Measurements from ENCODE around the gene C15orf39. TPM values are rescaled to one million over a fixed set of nuclear protein-coding genes. Genes with fewer than 3 reads are reported as not detected.

The C15orf39 gene
- total and polyA plus RNA-seq, 2 of the 13 experiments (the other 11 are each of a cell fraction or from before 2014, with no cell fraction given) = 6.2 to 13.5 TPM

DNA sequence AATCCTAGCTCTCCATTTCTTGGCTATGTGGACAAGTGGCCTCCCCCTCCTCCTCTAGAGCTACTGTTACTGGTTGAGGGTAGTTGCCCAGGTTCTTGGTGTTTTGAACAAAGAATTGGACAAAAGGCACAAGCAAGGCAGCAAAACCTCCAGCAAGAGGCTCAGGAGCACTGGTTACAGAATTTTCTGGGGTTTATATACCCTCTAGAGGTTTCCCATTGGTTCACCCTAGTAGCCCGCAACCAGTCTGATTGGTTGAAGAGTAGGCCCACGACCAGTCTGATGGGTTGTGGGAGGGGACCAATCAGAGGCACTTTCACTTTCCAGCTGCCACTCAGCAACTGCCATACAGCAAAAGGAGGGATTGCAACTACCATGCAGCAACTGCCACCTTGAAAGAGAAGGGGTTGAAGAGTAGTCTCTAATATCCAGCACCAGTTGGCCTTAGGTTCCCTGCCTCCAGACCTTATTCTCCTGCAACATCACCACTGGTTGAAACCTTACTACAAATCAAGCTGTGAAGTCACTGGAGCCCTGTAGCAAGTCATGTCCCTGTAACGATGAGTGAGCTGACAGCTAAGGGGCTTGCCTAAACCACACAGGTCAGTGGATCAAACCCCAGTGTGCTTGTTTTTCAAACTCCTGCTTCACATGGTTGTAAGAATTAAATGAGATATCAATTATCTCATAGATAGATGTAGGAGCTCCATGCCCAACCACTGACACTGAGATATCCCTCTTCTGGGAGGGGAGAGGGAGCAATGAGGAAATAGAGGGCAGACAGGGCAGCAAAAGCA, 2.9 kb upstream of the C15orf39 start (continued):
- TF ChIP-seq, protein P1, sequence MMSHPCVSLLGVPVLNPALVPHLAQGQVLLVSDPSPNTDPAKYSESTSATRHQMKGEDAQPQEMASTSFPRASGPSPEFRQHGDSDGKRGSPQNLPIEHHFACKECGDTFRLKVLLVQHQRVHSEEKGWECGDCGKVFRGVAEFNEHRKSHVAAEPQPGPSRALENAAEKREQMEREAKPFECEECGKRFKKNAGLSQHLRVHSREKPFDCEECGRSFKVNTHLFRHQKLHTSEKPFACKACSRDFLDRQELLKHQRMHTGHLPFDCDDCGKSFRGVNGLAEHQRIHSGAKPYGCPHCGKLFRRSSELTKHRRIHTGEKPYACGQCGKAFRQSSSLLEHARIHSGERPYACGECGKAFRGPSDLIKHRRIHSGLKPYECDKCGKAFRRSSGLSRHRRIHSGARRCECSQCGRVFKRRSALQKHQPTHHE (CRISPR knock-in tag; IDR thresholded peaks at IDR 0.05; ENCODE audit: borderline replicate concordance) = peak; percentile 27; the same call in 1 of the 2 replicates
- TF ChIP-seq SMAD3 (CRISPR knock-in tag; IDR thresholded peaks at IDR 0.05) (no peak), MEIS1 (CRISPR knock-in tag; IDR thresholded peaks at IDR 0.05; ENCODE audit: borderline replicate concordance) (no peak), ZNF256 (CRISPR knock-in tag; conservative IDR thresholded peaks at IDR 0.05) (no peak), ETV6 (CRISPR knock-in tag; conservative IDR thresholded peaks at IDR 0.05) (0 out of 2 replicates have a peak, but pooled peaks have one; percentile 43), KDM6A (CRISPR knock-in tag; IDR thresholded peaks at IDR 0.05; ENCODE audit: low read depth) (no peak), ZNF589 (CRISPR knock-in tag; conservative IDR thresholded peaks at IDR 0.05) (no peak), FOXO1 (CRISPR knock-in tag; IDR thresholded peaks at IDR 0.05) (no peak), TMF1 (CRISPR knock-in tag; IDR thresholded peaks at IDR 0.05; ENCODE audit: low read depth) (no peak), ZNF235 (CRISPR knock-in tag; IDR thresholded peaks at IDR 0.05; ENCODE audit: borderline replicate concordance) (0 out of 2 replicates have a peak, but pooled peaks have one; percentile 63), MXI1 (IDR thresholded peaks at IDR 0.05; ENCODE audit: borderline replicate concordance, low read depth, low read length) (peak; percentile 45; the same call in 1 of the 3 replicates), NCOR1 (IDR thresholded peaks at IDR 0.05; ENCODE audit: borderline replicate concordance, low read length) (no peak), SALL2 (CRISPR knock-in tag; IDR thresholded peaks at IDR 0.05) (peak; percentile 48; the same call in 1 of the 2 replicates), HOXA3 (CRISPR knock-in tag; IDR thresholded peaks at IDR 0.05) (0 out of 2 replicates have a peak, but pooled peaks have one; percentile 45)
- TF ChIP-seq, protein P2, sequence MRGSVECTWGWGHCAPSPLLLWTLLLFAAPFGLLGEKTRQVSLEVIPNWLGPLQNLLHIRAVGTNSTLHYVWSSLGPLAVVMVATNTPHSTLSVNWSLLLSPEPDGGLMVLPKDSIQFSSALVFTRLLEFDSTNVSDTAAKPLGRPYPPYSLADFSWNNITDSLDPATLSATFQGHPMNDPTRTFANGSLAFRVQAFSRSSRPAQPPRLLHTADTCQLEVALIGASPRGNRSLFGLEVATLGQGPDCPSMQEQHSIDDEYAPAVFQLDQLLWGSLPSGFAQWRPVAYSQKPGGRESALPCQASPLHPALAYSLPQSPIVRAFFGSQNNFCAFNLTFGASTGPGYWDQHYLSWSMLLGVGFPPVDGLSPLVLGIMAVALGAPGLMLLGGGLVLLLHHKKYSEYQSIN (CRISPR knock-in tag; IDR thresholded peaks at IDR 0.05; ENCODE audit: borderline replicate concordance) = no peak
- TF ChIP-seq, protein P3, sequence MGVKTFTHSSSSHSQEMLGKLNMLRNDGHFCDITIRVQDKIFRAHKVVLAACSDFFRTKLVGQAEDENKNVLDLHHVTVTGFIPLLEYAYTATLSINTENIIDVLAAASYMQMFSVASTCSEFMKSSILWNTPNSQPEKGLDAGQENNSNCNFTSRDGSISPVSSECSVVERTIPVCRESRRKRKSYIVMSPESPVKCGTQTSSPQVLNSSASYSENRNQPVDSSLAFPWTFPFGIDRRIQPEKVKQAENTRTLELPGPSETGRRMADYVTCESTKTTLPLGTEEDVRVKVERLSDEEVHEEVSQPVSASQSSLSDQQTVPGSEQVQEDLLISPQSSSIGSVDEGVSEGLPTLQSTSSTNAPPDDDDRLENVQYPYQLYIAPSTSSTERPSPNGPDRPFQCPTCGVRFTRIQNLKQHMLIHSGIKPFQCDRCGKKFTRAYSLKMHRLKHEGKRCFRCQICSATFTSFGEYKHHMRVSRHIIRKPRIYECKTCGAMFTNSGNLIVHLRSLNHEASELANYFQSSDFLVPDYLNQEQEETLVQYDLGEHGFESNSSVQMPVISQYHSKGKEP (CRISPR knock-in tag; IDR thresholded peaks at IDR 0.05) = no peak
- TF ChIP-seq, protein P4, sequence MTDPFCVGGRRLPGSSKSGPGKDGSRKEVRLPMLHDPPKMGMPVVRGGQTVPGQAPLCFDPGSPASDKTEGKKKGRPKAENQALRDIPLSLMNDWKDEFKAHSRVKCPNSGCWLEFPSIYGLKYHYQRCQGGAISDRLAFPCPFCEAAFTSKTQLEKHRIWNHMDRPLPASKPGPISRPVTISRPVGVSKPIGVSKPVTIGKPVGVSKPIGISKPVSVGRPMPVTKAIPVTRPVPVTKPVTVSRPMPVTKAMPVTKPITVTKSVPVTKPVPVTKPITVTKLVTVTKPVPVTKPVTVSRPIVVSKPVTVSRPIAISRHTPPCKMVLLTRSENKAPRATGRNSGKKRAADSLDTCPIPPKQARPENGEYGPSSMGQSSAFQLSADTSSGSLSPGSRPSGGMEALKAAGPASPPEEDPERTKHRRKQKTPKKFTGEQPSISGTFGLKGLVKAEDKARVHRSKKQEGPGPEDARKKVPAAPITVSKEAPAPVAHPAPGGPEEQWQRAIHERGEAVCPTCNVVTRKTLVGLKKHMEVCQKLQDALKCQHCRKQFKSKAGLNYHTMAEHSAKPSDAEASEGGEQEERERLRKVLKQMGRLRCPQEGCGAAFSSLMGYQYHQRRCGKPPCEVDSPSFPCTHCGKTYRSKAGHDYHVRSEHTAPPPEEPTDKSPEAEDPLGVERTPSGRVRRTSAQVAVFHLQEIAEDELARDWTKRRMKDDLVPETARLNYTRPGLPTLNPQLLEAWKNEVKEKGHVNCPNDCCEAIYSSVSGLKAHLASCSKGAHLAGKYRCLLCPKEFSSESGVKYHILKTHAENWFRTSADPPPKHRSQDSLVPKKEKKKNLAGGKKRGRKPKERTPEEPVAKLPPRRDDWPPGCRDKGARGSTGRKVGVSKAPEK (CRISPR knock-in tag; IDR thresholded peaks at IDR 0.05; ENCODE audit: borderline replicate concordance) = peak; percentile 72; the same call in 1 of the 2 replicates
- TF ChIP-seq, protein P5, sequence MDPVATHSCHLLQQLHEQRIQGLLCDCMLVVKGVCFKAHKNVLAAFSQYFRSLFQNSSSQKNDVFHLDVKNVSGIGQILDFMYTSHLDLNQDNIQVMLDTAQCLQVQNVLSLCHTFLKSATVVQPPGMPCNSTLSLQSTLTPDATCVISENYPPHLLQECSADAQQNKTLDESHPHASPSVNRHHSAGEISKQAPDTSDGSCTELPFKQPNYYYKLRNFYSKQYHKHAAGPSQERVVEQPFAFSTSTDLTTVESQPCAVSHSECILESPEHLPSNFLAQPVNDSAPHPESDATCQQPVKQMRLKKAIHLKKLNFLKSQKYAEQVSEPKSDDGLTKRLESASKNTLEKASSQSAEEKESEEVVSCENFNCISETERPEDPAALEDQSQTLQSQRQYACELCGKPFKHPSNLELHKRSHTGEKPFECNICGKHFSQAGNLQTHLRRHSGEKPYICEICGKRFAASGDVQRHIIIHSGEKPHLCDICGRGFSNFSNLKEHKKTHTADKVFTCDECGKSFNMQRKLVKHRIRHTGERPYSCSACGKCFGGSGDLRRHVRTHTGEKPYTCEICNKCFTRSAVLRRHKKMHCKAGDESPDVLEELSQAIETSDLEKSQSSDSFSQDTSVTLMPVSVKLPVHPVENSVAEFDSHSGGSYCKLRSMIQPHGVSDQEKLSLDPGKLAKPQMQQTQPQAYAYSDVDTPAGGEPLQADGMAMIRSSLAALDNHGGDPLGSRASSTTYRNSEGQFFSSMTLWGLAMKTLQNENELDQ (CRISPR knock-in tag; IDR thresholded peaks at IDR 0.05; ENCODE audit: borderline replicate concordance) = no peak

All from HepG2 (cell line).